Posterior vena cava (tissue), 2 donors: ENCODE data around the gene ZNF536. TPM values are rescaled to one million over a fixed set of nuclear protein-coding genes. Genes with fewer than 3 reads are reported as not detected.

Source experiments
- DNase-seq: peaks from one replicate; pipeline ENCODE4 v3.0.0-alpha.2; 2020; ENCODE audit warnings: low spot score
- intact Hi-C, 2 donors: fragments of 100-400 bp; cut with DNase I; formaldehyde crosslinking; loops; one replicate each; pipeline versions ENCODE4 v1.14.1 to v1.14.2; 2022 to 2023
- total RNA-seq, 2 donors: library from RNA; stranded (reverse); fragmentation: NEBNext Ultra II Directional; extraction: Animal tissue kit (Norgen Biotek cat#: 25700); gene quantifications; one replicate each; pipeline ENCODE4 v1.2.1, GENCODE V29; 2021
- donor health status: DM: yes; HTN: yes; CAD: no.
- donor health status: DM: yes; HTN: yes; CAD: no.

ZNF536 gene
- total RNA-seq, 2 donors from 2014 or later, result 2.8 to 3.6 TPM

DNA sequence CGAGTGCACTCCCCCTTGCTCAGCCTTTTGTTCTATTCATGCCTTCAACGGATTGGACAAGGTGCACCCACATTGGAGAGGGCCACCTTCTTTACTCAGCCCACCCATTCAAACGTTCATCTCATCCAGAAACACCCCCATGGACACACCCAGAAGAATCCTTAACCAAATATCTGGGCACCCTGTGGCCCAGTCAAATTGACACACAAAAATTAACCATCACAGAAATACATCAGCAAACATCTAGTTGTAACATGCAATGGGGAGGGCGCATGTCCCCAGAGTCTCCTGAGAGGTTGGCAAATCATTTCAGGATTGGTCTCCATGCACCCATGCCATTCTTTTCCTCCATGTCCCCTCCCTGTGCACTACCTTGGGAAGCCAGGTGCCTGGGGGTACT, 167.1 kb downstream of the ZNF536 start:
- DNase-seq, result no peak
- intact Hi-C loops, result no loop called here

- no peak for DNase-seq
- intact Hi-C loops, result no loop called here
Observed at GRCh38 chr19:30539981-30540380, 167.8 kb downstream of the ZNF536 start.

DNA sequence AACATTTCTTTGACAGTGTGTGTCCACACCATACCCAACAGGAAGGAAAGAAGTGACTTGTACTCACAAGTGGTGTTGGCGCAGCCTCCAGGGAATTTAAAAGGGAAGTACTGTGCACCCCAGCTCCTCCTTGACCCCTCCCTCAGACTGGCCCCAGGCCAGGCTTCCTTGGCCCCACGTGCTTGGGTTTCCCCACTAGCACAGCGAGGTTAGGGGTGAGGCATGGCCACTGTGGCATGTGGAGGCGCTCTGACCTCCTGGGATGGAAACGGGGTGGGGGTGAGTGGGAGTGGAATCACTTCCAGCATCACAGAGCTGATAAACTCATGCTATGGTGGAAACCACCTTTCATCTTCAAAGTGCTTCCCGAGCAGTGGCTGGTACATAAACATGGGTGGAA, 168.6 kb downstream of the ZNF536 start:
- intact Hi-C loops, result no loop called here
- no peak for DNase-seq

- intact Hi-C loops, result no loop called here
Observed at GRCh38 chr19:30541575-30541974, 169.4 kb downstream of the ZNF536 start.

GRCh38 chr19:30543243-30543945, 171.2 kb downstream of the ZNF536 start:
- intact Hi-C loops, result no loop called here

More at GRCh38 chr19:30541575-30541974, 169.4 kb downstream of the ZNF536 start:
- DNase-seq, result no peak

DNA sequence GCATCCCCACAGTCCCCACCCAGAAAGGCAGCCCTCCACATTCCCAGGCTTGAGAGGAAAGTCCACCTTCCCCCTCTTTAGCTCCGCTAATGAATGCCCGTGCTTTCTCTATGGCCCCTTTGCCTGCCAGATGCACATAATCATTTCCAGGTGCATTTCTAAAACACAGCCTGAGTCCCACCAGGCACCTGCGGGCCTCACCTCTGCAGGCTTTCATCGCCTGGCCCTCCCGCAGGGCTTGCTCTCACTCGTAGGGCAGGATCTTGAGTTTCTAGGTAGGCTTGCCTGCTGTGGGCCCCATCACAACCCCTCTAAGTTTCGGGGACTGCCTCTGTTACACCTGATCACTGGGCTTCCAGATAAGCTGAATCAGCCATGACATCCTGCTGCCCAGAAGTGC, 173.6 kb downstream of the ZNF536 start:
- intact Hi-C loops, result no loop called here

More at GRCh38 chr19:30543243-30543945, 171.2 kb downstream of the ZNF536 start:
- no peak for DNase-seq

GRCh38 chr19:30546332-30546731, 174.1 kb downstream of the ZNF536 start:
- no peak for DNase-seq
- intact Hi-C loops, result no loop called here

More for the DNA sequence above, 173.6 kb downstream of the ZNF536 start:
- no peak for DNase-seq

GRCh38 chr19:30547246-30547645, 175.1 kb downstream of the ZNF536 start:
- DNase-seq, result no peak
- intact Hi-C loops, result loop anchor here in 1 of 2 donors (1.0 kb wide), 1 partner anchor 31 kb away; no protein-coding TSS in a partner anchor

- no peak for DNase-seq
- intact Hi-C loops, result no loop called here
Observed at GRCh38 chr19:30549151-30549550, 177.0 kb downstream of the ZNF536 start.

- intact Hi-C loops, result no loop called here
- DNase-seq, result no peak
Observed at GRCh38 chr19:30551271-30551670, 179.1 kb downstream of the ZNF536 start.

DNA sequence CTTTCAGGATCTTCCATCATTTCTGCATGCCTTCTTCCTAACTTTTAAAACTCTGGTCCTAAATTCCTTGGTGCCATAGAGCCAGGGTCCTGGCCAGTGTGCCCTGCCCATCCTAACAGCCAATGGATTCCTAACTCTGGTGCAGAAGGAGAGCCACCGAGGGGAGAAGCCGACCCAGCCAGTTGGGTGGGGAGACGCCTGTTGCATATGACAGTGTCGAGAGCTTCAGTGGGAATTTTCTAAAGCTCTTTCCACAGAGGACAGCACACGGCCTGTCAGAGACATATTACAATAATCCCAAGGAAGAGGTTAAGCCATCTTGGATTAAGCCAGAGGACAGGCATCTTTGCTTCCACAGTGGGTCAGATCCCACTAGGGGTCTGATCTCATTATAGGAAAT, 180.4 kb downstream of the ZNF536 start:
- no peak for DNase-seq
- intact Hi-C loops, result no loop called here

DNA sequence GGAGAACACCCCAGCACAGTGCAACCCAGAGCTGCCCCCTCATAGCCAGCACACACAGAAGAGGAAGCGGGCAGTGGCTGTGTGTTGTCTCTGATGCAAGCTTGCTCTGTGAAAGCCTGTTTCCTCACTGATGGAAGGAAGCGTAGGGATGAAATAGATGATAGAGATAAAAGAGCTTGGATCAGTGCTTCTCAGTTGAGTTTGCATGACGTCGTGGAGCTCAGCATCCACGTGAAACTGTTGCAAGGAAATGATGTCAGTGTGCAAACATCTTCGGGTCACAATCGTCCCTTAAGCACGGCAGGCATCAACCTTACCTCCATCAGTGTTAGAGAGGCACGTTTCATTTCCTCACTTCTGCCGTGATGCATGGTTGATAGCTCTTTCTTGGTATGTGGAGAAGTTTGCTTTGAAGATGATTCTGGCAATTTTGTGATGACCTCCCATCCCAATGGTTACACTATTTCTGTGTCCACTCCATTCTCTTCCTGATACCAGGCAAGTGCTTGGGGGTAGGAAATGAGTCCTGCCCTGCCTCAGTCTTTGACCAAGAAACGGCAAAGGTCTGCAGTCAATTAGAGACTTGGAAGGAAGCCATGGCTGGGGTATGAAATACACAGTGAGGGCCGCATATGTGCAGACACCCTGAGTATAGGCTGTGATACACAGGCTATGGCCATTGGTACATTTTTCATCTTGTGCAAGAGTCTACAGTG, 183.0 kb downstream of the ZNF536 start:
- DNase-seq, result no peak
- intact Hi-C loops, result no loop called here

DNA sequence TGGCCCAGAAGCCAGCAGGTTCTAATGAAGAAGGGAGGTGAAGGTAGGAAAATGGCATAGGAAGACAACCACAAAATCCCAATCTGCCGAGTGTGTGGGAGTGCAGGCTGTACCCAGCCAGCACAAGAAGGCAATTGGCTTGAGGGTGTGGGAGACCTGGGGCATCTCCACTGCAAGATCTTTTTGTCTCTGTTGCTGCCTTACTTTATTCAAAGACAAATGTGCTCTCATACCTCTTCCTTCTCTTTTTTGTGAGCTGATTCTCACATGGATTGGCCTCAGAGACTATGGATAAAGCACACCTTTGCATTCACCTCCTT, 183.6 kb downstream of the ZNF536 start:
- intact Hi-C loops, result no loop called here

DNA sequence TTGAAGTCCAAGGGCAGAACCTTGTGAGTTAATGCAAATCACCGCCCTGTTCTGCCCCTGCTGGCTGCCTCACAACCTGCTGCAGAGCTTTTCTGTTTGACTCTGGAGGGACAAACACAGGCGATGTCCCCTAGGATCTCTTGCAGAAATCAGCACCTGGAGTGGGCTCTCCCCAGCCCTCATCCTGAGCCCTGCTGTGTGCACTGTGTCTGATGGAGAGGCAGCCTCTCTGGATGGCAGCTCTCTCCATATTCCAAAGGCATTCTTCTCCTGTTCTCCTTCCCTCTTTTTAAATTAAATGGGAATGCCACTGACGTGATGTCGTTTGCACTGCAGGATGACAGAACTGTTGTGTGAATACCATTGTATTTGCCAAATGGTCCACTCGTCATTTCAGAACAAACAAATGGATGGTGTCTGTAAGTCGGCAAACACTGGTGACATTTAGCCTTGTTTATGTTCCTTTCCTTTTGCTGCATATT, 184.1 kb downstream of the ZNF536 start:
- no peak for DNase-seq
- intact Hi-C loops, result no loop called here

More for the DNA sequence above, 183.6 kb downstream of the ZNF536 start:
- no peak for DNase-seq

- intact Hi-C loops, result no loop called here
Observed at GRCh38 chr19:30557212-30557611, 185.0 kb downstream of the ZNF536 start.

GRCh38 chr19:30557927-30558557, 185.9 kb downstream of the ZNF536 start:
- no peak for DNase-seq

More at GRCh38 chr19:30557212-30557611, 185.0 kb downstream of the ZNF536 start:
- no peak for DNase-seq

DNA sequence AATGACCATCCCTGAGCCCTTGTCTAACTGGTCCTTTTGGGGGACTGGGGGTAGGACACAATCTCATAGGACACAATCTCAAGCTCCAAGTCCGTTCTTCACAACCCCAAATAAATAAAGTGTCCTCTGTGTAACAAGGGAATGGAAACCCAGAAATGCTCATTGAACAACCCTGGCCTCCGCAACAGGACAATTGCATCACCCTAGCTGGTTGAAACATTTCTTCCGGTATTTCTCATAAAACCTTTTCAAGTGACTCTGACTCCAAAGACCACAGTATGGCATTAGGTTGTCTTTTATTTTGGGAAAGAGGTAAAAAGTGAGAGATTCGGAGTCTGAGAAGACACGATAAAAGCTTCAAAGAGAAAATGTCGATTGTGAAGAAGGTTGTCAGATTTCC, 186.6 kb downstream of the ZNF536 start:
- intact Hi-C loops, result no loop called here
- DNase-seq, result no peak

More at GRCh38 chr19:30557927-30558557, 185.9 kb downstream of the ZNF536 start:
- intact Hi-C loops, result no loop called here

- intact Hi-C loops, result no loop called here
- DNase-seq, result no peak
Observed at GRCh38 chr19:30559446-30559845, 187.3 kb downstream of the ZNF536 start.

DNA sequence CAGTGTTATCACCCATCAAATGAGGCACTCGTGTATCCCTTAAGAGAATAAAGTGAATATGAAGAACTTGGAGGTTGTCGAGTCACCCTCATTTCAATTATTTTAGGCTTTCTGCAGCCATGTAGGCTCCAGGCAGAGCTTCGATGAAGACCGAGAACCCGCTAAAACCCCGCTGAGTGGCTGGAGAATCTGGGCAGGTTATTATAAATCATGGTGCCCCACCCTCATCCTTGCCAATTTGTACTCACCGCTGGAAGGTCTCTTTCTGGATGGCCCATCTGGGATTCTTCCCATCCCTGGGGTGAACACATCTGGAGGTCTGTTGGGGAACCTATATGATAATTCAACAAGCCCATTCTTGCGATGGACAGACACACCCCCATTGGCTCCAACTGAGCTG, 190.8 kb downstream of the ZNF536 start:
- intact Hi-C loops, result no loop called here
- DNase-seq, result no peak

DNA sequence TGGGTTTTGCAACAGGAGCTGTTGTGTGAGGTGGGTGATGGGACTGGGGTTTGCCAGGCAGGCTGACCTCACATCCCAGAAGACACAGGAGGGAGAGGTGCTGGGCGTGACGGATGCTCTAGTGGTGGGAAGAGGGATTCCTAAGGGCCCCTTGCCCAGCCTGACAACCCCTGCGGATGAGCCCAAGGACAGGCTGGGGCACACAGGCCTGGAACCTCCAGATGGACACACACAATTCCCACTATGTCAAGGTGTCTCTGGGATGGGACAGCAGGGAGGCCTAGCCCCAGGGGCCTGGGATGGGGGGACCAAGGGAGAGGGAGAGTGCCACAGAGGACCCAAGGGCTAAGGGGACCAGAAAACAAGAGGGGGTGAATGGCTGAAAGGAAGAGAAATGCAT, 191.5 kb downstream of the ZNF536 start:
- no peak for DNase-seq
- intact Hi-C loops, result no loop called here
